Hematopoietic multipotent progenitor cell treated with erythropoietin and hydrocortisone succinate and interleukin-3 and kit ligand, for 17 days (in vitro differentiated cells): ENCODE results near the gene MAOB.
"Not testable (repeated sequence)": the region's sequence is repeated elsewhere in the genome, so short reads cannot be mapped to it uniquely, and the experiment has no call there.

Experiments
- DNase-seq: peaks from one replicate; pipeline ENCODE4 v3.0.0-alpha.2; 2015; ENCODE audit warnings: low spot score

The MAOB gene

GRCh38 chrX:43753637-43754036 is 128.6 kb downstream of the MAOB start:
- DNase-seq, result no peak

- DNase-seq, result peak; percentile 30
These were observed 132.0 kb downstream of the MAOB start for GRCh38 chrX:43750248-43750676.

- DNase-seq, result no peak
These were observed 134.8 kb downstream of the MAOB start for GRCh38 chrX:43747476-43747875.

- no peak for DNase-seq
These were observed 136.1 kb downstream of the MAOB start for GRCh38 chrX:43745938-43746721.

GRCh38 chrX:43744284-43744683 is 138.0 kb downstream of the MAOB start:
- DNase-seq, result no peak

- no peak for DNase-seq
These were observed 139.0 kb downstream of the MAOB start for GRCh38 chrX:43743100-43743822.

GRCh38 chrX:43741843-43742573 is 140.2 kb downstream of the MAOB start:
- no peak for DNase-seq

- no peak for DNase-seq
These were observed 146.3 kb downstream of the MAOB start for GRCh38 chrX:43735957-43736356.

GRCh38 chrX:43735534-43735933 is 146.7 kb downstream of the MAOB start:
- DNase-seq, result no peak

GRCh38 chrX:43734444-43734843 is 147.8 kb downstream of the MAOB start:
- DNase-seq, result no peak

GRCh38 chrX:43733699-43734098 is 148.6 kb downstream of the MAOB start:
- DNase-seq, result no peak

- DNase-seq, result no peak
These were observed 151.2 kb downstream of the MAOB start for GRCh38 chrX:43731086-43731485.

GRCh38 chrX:43728966-43729365 is 153.3 kb downstream of the MAOB start:
- no peak for DNase-seq

GRCh38 chrX:43728002-43728401 is 154.2 kb downstream of the MAOB start:
- no peak for DNase-seq

GRCh38 chrX:43727254-43727653 is 155.0 kb downstream of the MAOB start:
- not testable (repeated sequence) for DNase-seq

GRCh38 chrX:43725227-43725626 is 157.0 kb downstream of the MAOB start:
- not testable (repeated sequence) for DNase-seq

- no peak for DNase-seq
These were observed 161.3 kb downstream of the MAOB start for GRCh38 chrX:43720961-43721360.

GRCh38 chrX:43720082-43720481 is 162.2 kb downstream of the MAOB start:
- DNase-seq, result no peak

- DNase-seq, result no peak
These were observed 163.3 kb downstream of the MAOB start for GRCh38 chrX:43718956-43719355.

GRCh38 chrX:43718546-43718945 is 163.7 kb downstream of the MAOB start:
- DNase-seq, result no peak

GRCh38 chrX:43718081-43718480 is 164.2 kb downstream of the MAOB start:
- no peak for DNase-seq

GRCh38 chrX:43717161-43717560 is 165.1 kb downstream of the MAOB start:
- no peak for DNase-seq

- DNase-seq, result no peak
These were observed 165.6 kb downstream of the MAOB start for GRCh38 chrX:43716696-43717095.
